Endodermal cell (in vitro differentiated cells): ENCODE measurements around the gene ARMC2. TPM values are rescaled to one million over a fixed set of nuclear protein-coding genes. Genes with fewer than 3 reads are reported as not detected.

ENCODE experiments used
- DNase-seq: peaks from one replicate; pipeline ENCODE4 v3.0.0-alpha.2; 2017
- H3K27ac ChIP-seq: 2 replicates; pipeline ENCODE4 v1.5.1; 2013; ENCODE audit warnings: mild to moderate bottlenecking, low read depth, low read length, moderate library complexity
- H3K27me3 ChIP-seq: 2 replicates; pipeline ENCODE4 v1.6.1; 2013; ENCODE audit warnings: mild to moderate bottlenecking, low read length, moderate library complexity; ENCODE audit not compliant: insufficient read depth, control insufficient read depth, poor library complexity, severe bottlenecking
- H3K36me3 ChIP-seq: 2 replicates; pipeline ENCODE4 v1.7.0; 2013; ENCODE audit warnings: mild to moderate bottlenecking, low read length, moderate library complexity; ENCODE audit not compliant: control insufficient read depth, insufficient read depth
- H3K4me1 ChIP-seq: one replicate; pipeline ENCODE4 v1.7.0; 2013; ENCODE audit warnings: low read length; ENCODE audit not compliant: control insufficient read depth, insufficient read depth
- H3K4me3 ChIP-seq: 2 replicates; pipeline ENCODE4 v1.5.1; 2013; ENCODE audit warnings: mild to moderate bottlenecking, low read length, moderate library complexity
- H3K9ac ChIP-seq: 2 replicates; pipeline ENCODE4 v1.6.1; 2013; ENCODE audit warnings: mild to moderate bottlenecking, low read length, moderate library complexity; ENCODE audit not compliant: poor library complexity, severe bottlenecking; ENCODE audit errors: extremely low read depth
- H3K9me3 ChIP-seq: 2 replicates; pipeline ENCODE4 v1.6.1; 2013; ENCODE audit warnings: mild to moderate bottlenecking, low read length, moderate library complexity; ENCODE audit not compliant: control insufficient read depth
- H3K27ac Mint-ChIP-seq: 2 replicates; pipeline ENCODE4 v1.8.0; 2020; ENCODE audit warnings: mixed read lengths
- H3K27me3 Mint-ChIP-seq: 2 replicates; pipeline ENCODE4 v1.8.0; 2021; ENCODE audit warnings: mild to moderate bottlenecking, mixed read lengths; ENCODE audit not compliant: insufficient read depth
- H3K36me3 Mint-ChIP-seq: 2 replicates; pipeline ENCODE4 v1.8.0; 2020; ENCODE audit warnings: low read depth, mixed read lengths
- H3K4me1 Mint-ChIP-seq: 2 replicates; pipeline ENCODE4 v1.8.0; 2020; ENCODE audit warnings: mixed read lengths
- H3K4me3 Mint-ChIP-seq: 2 replicates; pipeline ENCODE4 v1.8.0; 2020; ENCODE audit warnings: mild to moderate bottlenecking, moderate library complexity, mixed read lengths
- H3K9me3 Mint-ChIP-seq: 2 replicates; pipeline ENCODE4 v1.8.0; 2020; ENCODE audit warnings: mild to moderate bottlenecking, mixed read lengths
- CTCF ChIP-seq: fragments of 200-600 bp; sonication (generic); conservative IDR thresholded peaks from 2 replicates; pipeline ENCODE4 v1.5.0; 2021; ENCODE audit warnings: antibody characterized with exemption, mild to moderate bottlenecking
- WGBS, 2 experiments: methylation state at CpG; one replicate each; pipeline versions ENCODE4 v1.1.5 to v1.1.7; 2013; ENCODE audit warnings: missing lambda C conversion rate in 2 of 2, mixed read lengths in 1 of 2; ENCODE audit not compliant: insufficient coverage in 1 of 2, insufficient read length in 1 of 2; 5-methylcytosine and 5-hydroxymethylcytosine counted together
- total RNA-seq, 2 donors: library from RNA; stranded (reverse); fragmentation: NEBNext Ultra II Directional in 1 of 2; extraction: Animal tissue kit (Norgen Biotek cat#: 25700) in 1 of 2; gene quantifications; 2 replicates in 1 of 2; 3 replicates in 1 of 2; pipeline ENCODE4 v1.2.1, GENCODE V29; 2021

Gene ARMC2
- total RNA-seq, 2 donors from 2014 or later, result 7.1 to 8.3 TPM

- no peak overlapping the region for H3K27ac Mint-ChIP-seq
- 77 to 89% methylated on average over 4 to 7 of the region's 7 CpGs for WGBS, 2 experiments
- peaks cover 6% of the 10 kb centered on the region for H3K9me3 ChIP-seq
- H3K9me3 Mint-ChIP-seq, result no peaks in the 10 kb centered on the region
- TF ChIP-seq CTCF, result no peak
- no peaks in the 10 kb centered on the region for H3K36me3 ChIP-seq
- no peak overlapping the region for H3K27ac ChIP-seq
- peaks cover 11% of the 10 kb centered on the region for H3K4me1 Mint-ChIP-seq
- H3K27me3 Mint-ChIP-seq, result no peaks in the 10 kb centered on the region
- no peak for DNase-seq
- no peak overlapping the region for H3K4me3 ChIP-seq
- peaks cover 10% of the 10 kb centered on the region for H3K4me1 ChIP-seq
- H3K27me3 ChIP-seq, result no peaks in the 10 kb centered on the region
- no peak overlapping the region for H3K4me3 Mint-ChIP-seq
- H3K36me3 Mint-ChIP-seq, result peaks cover 11% of the 10 kb centered on the region
- H3K9ac ChIP-seq, result no peak overlapping the region
Measured at GRCh38 chr6:108873251-108873650, 25.0 kb downstream of the ARMC2 start.

- H3K4me3 Mint-ChIP-seq, result no peak overlapping the region
- H3K9me3 ChIP-seq, result peaks cover 6% of the 10 kb centered on the region
- H3K4me1 Mint-ChIP-seq, result peaks cover 11% of the 10 kb centered on the region
- peaks cover 10% of the 10 kb centered on the region for H3K4me1 ChIP-seq
- H3K27me3 ChIP-seq, result no peaks in the 10 kb centered on the region
- no peak overlapping the region for H3K4me3 ChIP-seq
- H3K27me3 Mint-ChIP-seq, result no peaks in the 10 kb centered on the region
- no peak for DNase-seq
- H3K27ac ChIP-seq, result no peak overlapping the region
- peaks cover 11% of the 10 kb centered on the region for H3K36me3 Mint-ChIP-seq
- H3K27ac Mint-ChIP-seq, result no peak overlapping the region
- 90 to 98% methylated on average over 4 to 6 of the region's 6 CpGs for WGBS, 2 experiments
- H3K9ac ChIP-seq, result no peak overlapping the region
- no peaks in the 10 kb centered on the region for H3K36me3 ChIP-seq
- H3K9me3 Mint-ChIP-seq, result no peaks in the 10 kb centered on the region
- TF ChIP-seq CTCF, result no peak
Measured at GRCh38 chr6:108873971-108874370, 25.7 kb downstream of the ARMC2 start.

- Mint-ChIP-seq H3K27me3 (no peaks in the 10 kb centered on the region), H3K9me3 (no peaks in the 10 kb centered on the region), H3K4me3 (no peak overlapping the region), H3K36me3 (peaks cover 10% of the 10 kb centered on the region), H3K27ac (no peak overlapping the region), H3K4me1 (peaks cover 11% of the 10 kb centered on the region)
- no peak for TF ChIP-seq CTCF
- WGBS, 2 experiments, result 93 to 95% methylated on average over 2 to 5 of the region's 5 CpGs
- Histone ChIP-seq H3K9ac (no peak overlapping the region), H3K4me3 (no peak overlapping the region), H3K9me3 (peaks cover 6% of the 10 kb centered on the region), H3K4me1 (peaks cover 10% of the 10 kb centered on the region), H3K36me3 (no peaks in the 10 kb centered on the region), H3K27ac (no peak overlapping the region), H3K27me3 (no peaks in the 10 kb centered on the region)
- no peak for DNase-seq
Measured at GRCh38 chr6:108874470-108875160, 26.4 kb downstream of the ARMC2 start.
